Stimulated activated CD4-positive, alpha-beta T cell treated with anti-CD3 and anti-CD28 coated beads, Interleukin-2, amount 100 ng/mL, for 4 hours (primary cell): ENCODE measurements around the gene TLE4.
"Not testable (repeated sequence)": the region's sequence is repeated elsewhere in the genome, so short reads cannot be mapped to it uniquely, and the experiment has no call there.

Experiments used
- DNase-seq: peaks from one replicate; pipeline ENCODE4 v3.0.0-alpha.2; 2020; ENCODE audit warnings: low read depth

The TLE4 gene

DNA sequence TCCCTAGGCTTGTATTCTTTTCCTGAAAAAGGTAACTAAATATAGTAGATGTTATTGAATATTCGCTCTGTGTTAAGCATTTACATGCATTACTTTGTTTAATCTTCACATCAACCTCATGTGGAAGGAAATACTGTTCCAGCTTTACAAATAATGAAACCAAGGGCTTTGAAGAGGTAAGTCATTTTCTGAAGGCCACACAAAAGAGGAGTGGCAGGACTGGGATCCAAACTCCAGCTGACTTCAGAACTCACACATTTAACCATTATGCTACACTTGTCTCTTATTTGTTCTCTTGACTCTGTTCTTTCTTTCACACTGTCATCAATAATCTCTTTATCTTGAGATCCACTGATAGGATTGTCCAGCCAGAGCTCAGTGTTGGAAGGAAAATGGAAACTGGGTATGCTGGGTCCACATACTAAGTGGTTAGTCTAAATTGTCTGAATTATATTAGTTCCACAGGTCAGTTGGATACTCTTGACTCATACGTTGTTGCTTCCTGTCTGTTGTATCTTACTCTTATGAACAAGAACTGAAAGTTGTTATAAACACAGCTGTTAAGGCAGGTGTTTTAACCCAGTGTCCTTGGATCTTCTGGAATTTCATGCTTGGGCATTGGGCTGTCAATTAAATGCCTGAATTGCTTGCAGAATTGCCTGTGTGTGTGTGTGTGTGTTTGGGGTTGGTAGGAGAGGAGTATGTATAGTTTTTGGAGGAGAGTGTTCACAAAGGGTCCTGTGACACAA lies 65.6 kb downstream of the TLE4 start:
- no peak for DNase-seq

- no peak for DNase-seq
Measured at GRCh38 chr9:79638806-79639205, 67.0 kb downstream of the TLE4 start.

- DNase-seq, result no peak
Measured at GRCh38 chr9:79639354-79639753, 67.6 kb downstream of the TLE4 start.

GRCh38 chr9:79640067-79640466 lies 68.3 kb downstream of the TLE4 start:
- not testable (repeated sequence) for DNase-seq

DNA sequence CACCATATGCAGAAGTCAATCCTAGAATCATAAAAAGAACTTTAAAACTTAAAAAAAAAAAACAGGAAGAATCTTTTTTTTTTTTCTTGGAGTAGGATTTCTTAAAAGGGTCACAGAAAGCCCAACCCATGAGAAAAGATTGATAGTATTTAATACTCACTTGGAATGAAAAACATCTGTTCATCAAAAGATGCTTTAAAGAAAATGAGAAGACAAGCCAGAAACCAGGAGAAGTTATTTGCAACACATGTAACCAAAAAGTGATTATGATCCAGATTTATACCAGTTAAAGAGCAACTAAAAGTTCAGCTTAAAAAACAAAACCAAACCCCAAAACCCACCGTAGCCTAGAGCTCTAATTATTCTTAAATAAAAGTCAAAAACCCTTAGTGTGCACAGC lies 69.3 kb downstream of the TLE4 start:
- DNase-seq, result no peak

- no peak for DNase-seq
Measured at GRCh38 chr9:79642671-79643070, 70.9 kb downstream of the TLE4 start.

GRCh38 chr9:79644048-79644447 lies 72.3 kb downstream of the TLE4 start:
- DNase-seq, result no peak

GRCh38 chr9:79644601-79645000 lies 72.8 kb downstream of the TLE4 start:
- DNase-seq, result no peak

DNA sequence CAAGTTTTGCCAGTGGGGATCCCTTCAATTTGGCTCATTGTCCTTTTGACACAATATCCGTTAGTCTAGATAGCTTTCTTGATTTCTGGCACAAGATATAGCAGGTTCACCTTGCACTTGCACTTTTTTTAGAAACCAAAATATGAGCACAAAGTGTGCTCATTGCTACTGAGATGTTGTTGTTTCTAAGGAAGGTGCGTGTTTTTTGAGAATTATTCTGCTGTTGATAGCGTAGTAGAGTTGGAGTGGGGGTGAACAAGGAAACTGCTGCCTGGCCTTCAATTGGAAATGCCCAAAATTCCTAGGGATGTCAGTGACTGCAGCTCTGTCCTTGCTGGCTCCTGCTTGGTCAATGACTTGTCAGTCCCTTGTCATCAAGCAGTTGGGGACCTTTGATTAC lies 73.3 kb downstream of the TLE4 start:
- no peak for DNase-seq

GRCh38 chr9:79646096-79646495 lies 74.3 kb downstream of the TLE4 start:
- DNase-seq, result no peak

GRCh38 chr9:79651251-79651795 lies 79.6 kb downstream of the TLE4 start:
- no peak for DNase-seq

- DNase-seq, result no peak
Measured at GRCh38 chr9:79652598-79652997, 80.8 kb downstream of the TLE4 start.

GRCh38 chr9:79654591-79655382 lies 83.0 kb downstream of the TLE4 start:
- not testable (repeated sequence) for DNase-seq

DNA sequence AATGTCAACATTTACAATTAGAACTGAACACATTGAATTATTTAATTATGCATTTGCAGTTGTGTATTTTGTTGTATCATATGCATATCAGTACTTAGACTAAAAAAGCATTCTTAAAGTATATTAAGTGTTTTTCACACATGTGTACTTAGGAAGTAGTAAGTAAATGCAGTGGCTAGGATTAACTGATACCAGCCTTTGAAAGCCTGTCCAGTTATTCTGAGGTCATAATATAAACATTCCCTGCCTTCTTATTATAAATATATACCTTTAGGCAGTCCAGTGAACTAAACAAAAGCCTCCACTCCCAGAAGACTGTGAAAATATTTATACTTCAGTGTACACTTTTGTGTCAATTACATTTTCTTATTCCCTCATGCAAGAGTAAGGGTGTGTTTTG lies 83.8 kb downstream of the TLE4 start:
- no peak for DNase-seq

GRCh38 chr9:79656169-79656568 lies 84.4 kb downstream of the TLE4 start:
- DNase-seq, result no peak

- DNase-seq, result no peak
Measured at GRCh38 chr9:79657891-79658290, 86.1 kb downstream of the TLE4 start.

GRCh38 chr9:79658926-79659325 lies 87.2 kb downstream of the TLE4 start:
- DNase-seq, result no peak

GRCh38 chr9:79660615-79661014 lies 88.8 kb downstream of the TLE4 start:
- DNase-seq, result no peak

DNA sequence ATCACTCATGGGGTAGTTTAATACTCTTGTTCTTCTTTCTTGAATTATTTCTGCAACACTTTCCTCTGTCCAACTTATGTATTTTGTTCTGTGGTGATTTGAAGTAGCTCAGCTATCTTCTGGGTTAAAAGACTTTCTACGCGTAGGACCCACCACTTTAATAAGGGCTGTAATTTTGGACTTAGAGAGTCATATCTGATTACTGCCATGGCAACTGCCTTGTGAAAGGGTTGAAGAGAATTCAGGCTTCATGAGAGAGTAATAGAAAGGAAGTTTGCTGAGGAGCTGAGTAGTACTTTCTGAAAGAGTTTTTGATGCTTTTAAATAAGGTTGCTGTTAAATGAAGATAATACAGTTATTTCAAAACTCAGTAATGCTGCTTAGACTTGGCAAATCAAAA lies 89.5 kb downstream of the TLE4 start:
- no peak for DNase-seq

- DNase-seq, result no peak
Measured at GRCh38 chr9:79661886-79662536, 90.2 kb downstream of the TLE4 start.

DNA sequence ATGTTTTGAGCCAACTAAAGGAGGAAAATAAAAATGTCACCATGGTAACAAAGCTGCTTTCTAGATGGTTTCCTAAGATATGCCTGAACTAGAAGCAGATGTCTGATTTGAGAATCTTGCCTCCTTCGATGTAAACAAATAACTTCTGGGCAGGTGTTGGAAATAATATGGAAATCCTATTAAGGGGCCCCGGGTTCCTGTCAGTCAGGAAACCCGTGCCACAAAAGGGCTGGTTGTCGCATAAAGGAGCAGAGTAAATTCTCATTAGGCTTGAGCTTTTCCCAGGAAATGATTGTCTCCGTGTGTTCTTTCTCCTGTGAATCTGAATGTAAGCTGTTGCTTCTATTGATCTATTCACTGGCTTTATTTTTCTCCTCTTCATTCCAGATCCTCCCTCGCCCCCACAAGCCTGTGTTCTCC lies 90.8 kb downstream of the TLE4 start:
- no peak for DNase-seq

- DNase-seq, result no peak
Measured at GRCh38 chr9:79663300-79663699, 91.5 kb downstream of the TLE4 start.

- DNase-seq, result no peak
Measured at GRCh38 chr9:79663878-79664277, 92.1 kb downstream of the TLE4 start.
